Nephron progenitor cell (in vitro differentiated cells): ENCODE data around the gene PPP1R3D.

Experiments used
- DNase-seq: peaks from one replicate; pipeline ENCODE4 v3.0.0; 2021
- H3K27ac Mint-ChIP-seq: 2 replicates; pipeline ENCODE4 v1.8.0; 2021; ENCODE audit warnings: mild to moderate bottlenecking, moderate library complexity, mixed read lengths
- H3K27me3 Mint-ChIP-seq: 2 replicates; pipeline ENCODE4 v1.8.0; 2021; ENCODE audit warnings: mild to moderate bottlenecking, low read depth, mixed read lengths; ENCODE audit not compliant: poor library complexity
- H3K36me3 Mint-ChIP-seq: 2 replicates; pipeline ENCODE4 v1.8.0; 2021; ENCODE audit warnings: low read depth, mixed read lengths
- H3K4me1 Mint-ChIP-seq: 2 replicates; pipeline ENCODE4 v1.8.0; 2021; ENCODE audit warnings: mixed read lengths
- H3K4me3 Mint-ChIP-seq: 2 replicates; pipeline ENCODE4 v1.8.0; 2021; ENCODE audit warnings: mild to moderate bottlenecking, moderate library complexity, mixed read lengths
- H3K9me3 Mint-ChIP-seq: 2 replicates; pipeline ENCODE4 v1.8.0; 2021; ENCODE audit warnings: mild to moderate bottlenecking, moderate library complexity, mixed read lengths
- CTCF ChIP-seq: fragments of 200-600 bp; sonication (generic); IDR thresholded peaks from 2 replicates; pipeline ENCODE4 v1.5.0; 2021; ENCODE audit warnings: antibody characterized with exemption

The PPP1R3D gene

GRCh38 chr20:59888050-59888449 lies 52.1 kb downstream of the PPP1R3D start:
- H3K36me3 Mint-ChIP-seq = no peaks in the 10 kb centered on the region
- no peaks in the 10 kb centered on the region for H3K4me1 Mint-ChIP-seq
- no peak for DNase-seq

More at GRCh38 chr20:59888050-59888449, 52.1 kb downstream of the PPP1R3D start:
- Mint-ChIP-seq H3K9me3 (peaks cover 10% of the 10 kb centered on the region), H3K27me3 (peaks cover 22% of the 10 kb centered on the region), H3K27ac (no peak overlapping the region), H3K4me3 (no peak overlapping the region)
- TF ChIP-seq CTCF = no peak
